Heart right ventricle (tissue), 16 donors: ENCODE data around the gene CHAMP1. TPM values are rescaled to one million over a fixed set of nuclear protein-coding genes. Genes with fewer than 3 reads are reported as not detected.

Source experiments
- ATAC-seq, 8 donors: fragments of 200-7000 bp; cut with Tn5 transposase; one replicate each; pipeline ENCODE4 v1.9.1; 2020; ENCODE audit warnings: mild to moderate bottlenecking in 8 of 8, moderate library complexity in 8 of 8, moderate number of reproducible peaks in 1 of 8
- DNase-seq, 2 donors: peaks; one replicate each; pipeline ENCODE4 v3.0.0-alpha.2; 2020
- H3K27ac ChIP-seq, 10 donors: fragments of 200-600 bp; sonication (generic) in 2 of 10; one replicate each; pipeline versions ENCODE4 v1.5.0 to v1.8.0; 2020 to 2022; ENCODE audit warnings: mild to moderate bottlenecking in 3 of 10
- H3K27me3 ChIP-seq, 7 donors: fragments of 200-600 bp; one replicate each; pipeline ENCODE4 v1.8.0; 2021 to 2022; ENCODE audit warnings: mild to moderate bottlenecking in 2 of 7
- H3K36me3 ChIP-seq, 9 donors: fragments of 200-600 bp; sonication (generic) in 1 of 9; one replicate each; pipeline versions ENCODE4 v1.5.0 to v1.8.0; 2020 to 2022; ENCODE audit warnings: mild to moderate bottlenecking in 2 of 9
- H3K4me1 ChIP-seq, 9 donors: fragments of 200-600 bp; sonication (generic) in 1 of 9; one replicate each; pipeline versions ENCODE4 v1.5.0 to v1.8.0; 2020 to 2022; ENCODE audit warnings: mild to moderate bottlenecking in 4 of 9
- H3K4me3 ChIP-seq, 10 donors: fragments of 200-600 bp; sonication (generic) in 2 of 10; one replicate each; pipeline versions ENCODE4 v1.5.0 to v1.8.0; 2020 to 2022; ENCODE audit warnings: mild to moderate bottlenecking in 7 of 10, moderate library complexity in 2 of 10
- H3K9me3 ChIP-seq, 11 donors: fragments of 200-600 bp in 10 of 11; sonication (generic) in 2 of 11; one replicate each; pipeline versions ENCODE4 v1.5.0 to v1.8.0; 2013 to 2022; ENCODE audit warnings: mild to moderate bottlenecking in 2 of 11, control low read depth in 1 of 11, moderate library complexity in 1 of 11
- WGBS, 2 donors: extraction: QIAGEN DNeasy Blood & Tissue Kit; methylation state at CpG; one replicate each; pipeline ENCODE4 v1.1.7; 2013; ENCODE audit warnings: inconsistent platforms in 1 of 2; 5-methylcytosine and 5-hydroxymethylcytosine counted together
- intact Hi-C, 10 donors: fragments of 100-400 bp; cut with DNase I; formaldehyde crosslinking; loops; one replicate each; pipeline versions ENCODE4 v1.11.1 to v1.14.2; 2022
- polyA plus RNA-seq, 2 donors: library from polyadenylated mRNA; stranded (reverse); fragments of 200-250 nt; gene quantifications; one replicate each; pipeline ENCODE4 v1.2.3, GENCODE V29; 2013
- total RNA-seq, 10 donors: library from RNA; stranded (reverse); fragmentation: NEBNext Ultra II Directional in 3 of 10; extraction: Animal tissue kit (Norgen Biotek cat#: 25700) in 3 of 10; gene quantifications; one replicate each; pipeline versions ENCODE4 v1.2.1 to v1.2.4, GENCODE V29; 2021 to 2023
- TF ChIP-seq, protein P1 (sequence below), 9 donors: fragments of 200-600 bp; sonication (generic) in 2 of 9; IDR thresholded peaks; one replicate each; pipeline versions ENCODE4 v1.5.0 to v1.8.0; 2021 to 2022; ENCODE audit warnings: antibody characterized with exemption in 9 of 9, mild to moderate bottlenecking in 5 of 9, moderate library complexity in 1 of 9
- donor health status: Arrhythmogenic right ventricular cardiomyopathy.
- donor health status: ischemic (EF 13 %, LVEDD 7.1; RV severe dilation, severe dysfunction).
- donor health status: healthy with polysubstance abuse.
- donor health status: DM: no; HTN: yes; CAD: no.
- donor health status: DM: no; HTN: no; CAD: no.
- donor health status: ischemic (EF 25% LVEDD 6.9; RV normal size, moderate dysfunction).
- donor health status: ischemic (EF 25% LVEDD 5.7; RV mildly dilated, moderate dysfunction).
- donor health status: healthy.
- donor health status: DM: yes; HTN: yes; CAD: no.
- donor health status: Ischemic cardiomyopathy.
- donor health status: ischemic (EF 35%, LVEDD 5.7; RV mildly dilated, moderate dysfunction).
- donor health status: nonischemic (EF 11% LVEDD 7.7; RV severe dilation, severe dysfunction).
- donor health status: DM: yes; HTN: yes; CAD: no.
- donor health status: PGD.
- donor health status: ischemic (EF 29% LVEDD 5.4; RV normal size, mild dysfunction).
- donor health status: nonischemic (EF 23%, LVEDD 6.1; RV moderate dilation, normal function).

Gene CHAMP1
- total and polyA plus RNA-seq, 12 donors: 3.0 to 17.4 (median 10.6) TPM

DNA sequence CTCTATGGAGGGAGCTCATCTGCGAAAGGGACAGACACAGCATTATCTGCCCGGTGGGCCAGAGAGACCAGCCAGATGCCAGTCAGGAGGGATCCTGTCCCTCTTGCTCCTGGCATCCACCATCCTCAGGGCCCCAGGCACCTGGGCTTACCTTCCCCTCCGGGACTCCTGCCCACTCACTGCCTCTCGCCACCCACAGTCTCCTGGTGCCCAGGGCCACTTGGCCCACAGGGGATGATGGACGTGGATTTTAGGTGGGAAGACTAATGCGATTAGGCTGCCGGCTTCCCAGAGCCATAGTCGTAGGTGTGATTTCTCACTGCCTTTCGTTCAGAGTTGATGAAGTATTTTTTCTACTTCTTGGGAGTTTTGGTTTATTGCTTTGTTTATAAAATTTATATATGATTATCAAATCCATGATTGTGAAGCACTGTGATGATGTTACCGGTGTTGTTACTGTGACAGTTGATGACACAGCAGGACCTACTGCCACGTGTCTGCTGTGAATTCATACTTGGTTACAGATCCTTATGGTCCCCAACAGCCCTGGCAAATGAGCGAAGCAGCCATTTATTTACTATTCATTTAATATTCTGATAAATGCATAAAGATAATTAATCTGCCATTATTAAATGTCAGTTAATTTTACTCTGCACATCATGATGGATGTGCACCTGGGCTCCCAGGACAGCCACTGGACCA lies 14.5 kb upstream of the CHAMP1 start:
- 96 to 97% methylated on average over 12 of the region's 12 CpGs for WGBS, 2 donors

DNA sequence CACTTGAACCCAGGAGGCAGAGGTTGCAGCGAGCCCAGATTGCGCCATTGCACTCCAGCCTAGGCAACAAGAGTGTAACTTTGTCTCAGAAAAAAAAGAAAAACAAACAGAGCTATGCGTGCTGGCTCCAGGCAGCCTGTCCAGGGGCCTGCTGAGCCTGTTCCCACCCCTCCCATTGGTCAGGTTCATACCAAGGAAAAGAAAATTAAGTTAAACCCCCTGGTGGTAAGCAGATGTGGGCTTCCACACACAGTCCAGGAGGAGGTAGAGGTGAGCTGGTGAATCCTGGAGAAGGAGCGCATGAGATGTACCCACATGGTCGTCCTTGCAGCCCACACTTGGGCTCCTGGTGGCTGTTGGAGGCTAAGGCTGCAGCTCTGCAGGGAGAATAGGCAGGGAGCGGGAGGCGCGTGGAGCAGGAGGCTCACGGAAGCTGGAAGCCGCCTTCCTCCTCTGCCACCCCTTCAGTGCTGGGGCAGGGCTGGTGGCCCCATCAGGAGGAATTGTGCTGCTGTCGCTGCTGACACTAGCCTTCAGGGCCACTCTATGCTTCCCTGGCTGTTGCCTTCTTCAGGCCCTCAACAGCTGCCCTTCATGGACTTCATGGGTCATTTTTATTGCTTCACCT lies 10.5 kb upstream of the CHAMP1 start:
- Histone ChIP-seq H3K4me1 (no peaks in the 10 kb centered on the region), H3K4me3 (no peak overlapping the region), H3K36me3 (peaks cover 0 to 86% (median 45%) of the 10 kb centered on the region in 9 donors), H3K27ac (no peak overlapping the region), H3K9me3 (no peaks in the 10 kb centered on the region), H3K27me3 (no peaks in the 10 kb centered on the region)
- intact Hi-C loops: no loop called here
- DNase-seq (no peak), ATAC-seq (no peak)
- TF ChIP-seq, protein P1, sequence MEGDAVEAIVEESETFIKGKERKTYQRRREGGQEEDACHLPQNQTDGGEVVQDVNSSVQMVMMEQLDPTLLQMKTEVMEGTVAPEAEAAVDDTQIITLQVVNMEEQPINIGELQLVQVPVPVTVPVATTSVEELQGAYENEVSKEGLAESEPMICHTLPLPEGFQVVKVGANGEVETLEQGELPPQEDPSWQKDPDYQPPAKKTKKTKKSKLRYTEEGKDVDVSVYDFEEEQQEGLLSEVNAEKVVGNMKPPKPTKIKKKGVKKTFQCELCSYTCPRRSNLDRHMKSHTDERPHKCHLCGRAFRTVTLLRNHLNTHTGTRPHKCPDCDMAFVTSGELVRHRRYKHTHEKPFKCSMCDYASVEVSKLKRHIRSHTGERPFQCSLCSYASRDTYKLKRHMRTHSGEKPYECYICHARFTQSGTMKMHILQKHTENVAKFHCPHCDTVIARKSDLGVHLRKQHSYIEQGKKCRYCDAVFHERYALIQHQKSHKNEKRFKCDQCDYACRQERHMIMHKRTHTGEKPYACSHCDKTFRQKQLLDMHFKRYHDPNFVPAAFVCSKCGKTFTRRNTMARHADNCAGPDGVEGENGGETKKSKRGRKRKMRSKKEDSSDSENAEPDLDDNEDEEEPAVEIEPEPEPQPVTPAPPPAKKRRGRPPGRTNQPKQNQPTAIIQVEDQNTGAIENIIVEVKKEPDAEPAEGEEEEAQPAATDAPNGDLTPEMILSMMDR (IDR thresholded peaks at IDR 0.05): no peak
- WGBS, 2 donors: 87 to 89% methylated on average over 11 of the region's 11 CpGs

More for the DNA sequence above, 14.5 kb upstream of the CHAMP1 start:
- H3K4me3 ChIP-seq: no peak overlapping the region
- H3K27ac ChIP-seq: no peak overlapping the region
- ATAC-seq (no peak), DNase-seq (no peak)
- H3K4me1 ChIP-seq: no peaks in the 10 kb centered on the region
- intact Hi-C loops: no loop called here
- peaks cover 0 to 96% (median 35%) of the 10 kb centered on the region in 9 donors for H3K36me3 ChIP-seq
- no peaks in the 10 kb centered on the region for H3K9me3 ChIP-seq
- TF ChIP-seq, protein P1 (IDR thresholded peaks at IDR 0.05): no peak
- H3K27me3 ChIP-seq: no peaks in the 10 kb centered on the region

DNA sequence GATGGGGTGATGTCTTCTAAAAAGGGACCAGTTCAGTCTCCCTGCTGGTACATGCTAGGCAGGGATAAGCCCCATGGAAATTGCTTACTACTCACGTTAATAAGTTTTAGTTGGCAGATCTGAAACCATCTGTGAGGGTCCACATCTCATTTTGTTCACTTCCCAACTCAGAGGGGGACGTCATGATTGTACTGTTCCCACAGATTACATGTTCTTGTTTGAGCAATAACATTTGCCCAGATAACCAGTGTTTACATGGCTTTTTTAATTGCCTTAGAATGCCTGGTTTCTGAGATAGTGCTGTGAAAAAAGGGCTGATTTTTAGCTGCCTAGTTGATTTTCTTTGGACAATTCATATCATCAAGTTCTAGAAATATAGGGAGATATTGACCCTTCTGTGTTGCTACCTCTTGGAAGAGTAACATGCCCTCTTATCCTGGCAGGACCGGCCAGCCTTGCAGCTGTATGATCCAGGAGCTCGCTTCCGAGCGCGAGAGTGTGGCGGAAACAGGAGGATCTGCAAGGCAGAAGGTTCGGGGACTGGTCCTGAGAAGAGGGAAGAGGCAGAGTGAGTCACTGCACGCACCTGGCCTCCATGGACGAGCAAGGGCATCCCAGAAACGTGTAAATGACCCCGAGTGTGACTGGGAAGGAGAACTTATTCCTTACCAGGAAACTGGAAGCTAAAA lies 9.8 kb upstream of the CHAMP1 start:
- Histone ChIP-seq H3K4me1 (no peaks in the 10 kb centered on the region), H3K4me3 (no peak overlapping the region), H3K9me3 (no peaks in the 10 kb centered on the region), H3K27me3 (no peaks in the 10 kb centered on the region), H3K36me3 (peaks cover 0 to 79% (median 43%) of the 10 kb centered on the region in 9 donors), H3K27ac (no peak overlapping the region)
- TF ChIP-seq, protein P1 (IDR thresholded peaks at IDR 0.05): no peak
- 94 to 95% methylated on average over 13 of the region's 13 CpGs for WGBS, 2 donors
- intact Hi-C loops: no loop called here
- no peak for ATAC-seq
- no peak for DNase-seq

DNA sequence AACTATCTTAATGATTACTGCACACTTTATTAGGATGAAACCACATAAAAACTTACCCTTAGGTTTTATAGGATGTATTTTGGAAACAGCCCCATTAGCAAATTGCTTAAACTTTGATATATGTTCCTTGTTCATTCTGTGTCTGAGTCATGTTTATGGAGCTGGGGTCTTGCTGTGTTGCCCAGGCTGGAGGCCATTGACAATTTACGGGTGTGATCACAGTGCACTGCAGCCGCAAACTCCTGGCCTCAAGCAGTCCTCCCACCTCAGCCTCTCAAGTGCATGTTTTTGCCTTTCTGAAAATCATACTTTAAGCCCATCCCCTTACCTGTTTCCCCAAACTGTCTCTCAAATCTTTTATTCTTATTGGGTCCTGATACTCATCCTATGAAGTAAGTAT lies 5.2 kb upstream of the CHAMP1 start:
- Histone ChIP-seq H3K4me1 (peaks cover 0 to 11% (median 7%) of the 10 kb centered on the region in 9 donors), H3K36me3 (peaks cover 0 to 33% (median 16%) of the 10 kb centered on the region in 9 donors), H3K27me3 (no peaks in the 10 kb centered on the region), H3K27ac (no peak overlapping the region), H3K4me3 (no peak overlapping the region), H3K9me3 (no peaks in the 10 kb centered on the region)
- DNase-seq (no peak), ATAC-seq (no peak)
- intact Hi-C loops: no loop called here
- TF ChIP-seq, protein P1 (IDR thresholded peaks at IDR 0.05): no peak
- 96 to 98% methylated on average over 2 of the region's 2 CpGs for WGBS, 2 donors
